NCI-H2196 (cell line): ENCODE measurements around the gene LRRC74B.

ENCODE experiments used
- DNase-seq: peaks from one replicate; lab custom pipeline; 2025; ENCODE audit not compliant: unreplicated experiment; lab: John Stamatoyannopoulos, UW

LRRC74B gene

DNA sequence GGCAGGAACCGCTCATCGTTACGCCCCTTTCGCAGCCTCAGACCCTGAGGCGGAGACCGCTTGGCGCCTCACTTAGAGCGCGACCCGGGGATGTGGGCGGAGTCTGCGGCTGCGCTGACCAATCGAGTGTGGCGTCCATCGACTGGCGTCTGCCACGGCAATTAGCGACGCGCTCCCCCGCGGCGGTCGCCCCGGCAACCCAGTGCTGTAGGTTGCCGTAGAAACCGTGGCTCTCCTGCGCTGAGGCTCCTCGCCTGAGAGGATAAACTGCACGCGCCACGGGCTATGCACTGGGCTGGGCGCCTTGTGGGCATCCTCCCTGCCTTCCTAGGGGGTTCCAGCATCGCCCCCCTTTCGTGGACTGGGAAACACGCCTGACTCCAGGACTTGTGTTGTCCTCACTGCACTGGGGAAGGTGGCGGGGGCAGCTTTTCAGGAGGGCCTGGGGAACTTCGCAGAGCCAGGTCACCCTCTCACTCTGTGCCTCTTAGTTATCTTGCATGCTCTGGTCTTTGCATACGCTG, 31.5 kb upstream of the LRRC74B start:
- DNase-seq, result peak; percentile 88

DNA sequence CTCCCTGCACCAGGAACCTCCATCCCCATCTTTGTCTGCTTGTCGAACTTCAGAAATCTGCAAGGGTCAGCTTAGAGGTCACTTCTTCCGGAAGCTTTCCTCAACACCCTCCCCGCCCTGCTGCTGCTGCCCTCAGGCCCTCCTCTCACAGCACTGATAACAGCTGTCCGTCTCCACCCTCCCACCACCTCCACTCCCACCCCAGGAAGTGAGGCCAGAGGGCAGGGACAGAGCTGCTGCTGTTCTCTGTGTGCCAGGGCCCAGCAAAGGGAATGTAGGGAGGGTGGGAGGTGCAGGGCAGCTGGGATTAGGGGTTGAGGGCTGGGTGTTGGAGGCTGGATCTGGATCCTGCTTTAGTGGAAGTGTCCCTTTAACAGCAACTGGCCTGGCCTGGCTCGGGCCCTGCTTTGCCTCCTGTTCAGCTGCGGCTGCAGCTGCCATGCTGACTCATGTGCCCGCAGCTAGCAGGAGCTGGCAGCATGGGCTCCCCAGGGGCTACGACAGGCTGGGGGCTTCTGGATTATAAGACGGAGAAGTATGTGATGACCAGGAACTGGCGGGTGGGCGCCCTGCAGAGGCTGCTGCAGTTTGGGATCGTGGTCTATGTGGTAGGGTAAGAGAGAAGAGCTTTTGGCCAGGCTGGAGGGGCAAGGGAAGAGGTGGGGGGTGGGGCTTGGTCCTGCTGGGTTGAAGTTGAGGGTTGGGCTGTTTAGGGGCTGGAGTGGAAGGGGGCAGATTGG, 30.9 kb upstream of the LRRC74B start, which contains the start of gene P2RX6:
Gene P2RX6 (plus strand): TSS at position 440 of the 740 bp plus-strand sequence. CDS start 10 bp downstream, at position 450.
- DNase-seq, result peak; percentile 29

DNA sequence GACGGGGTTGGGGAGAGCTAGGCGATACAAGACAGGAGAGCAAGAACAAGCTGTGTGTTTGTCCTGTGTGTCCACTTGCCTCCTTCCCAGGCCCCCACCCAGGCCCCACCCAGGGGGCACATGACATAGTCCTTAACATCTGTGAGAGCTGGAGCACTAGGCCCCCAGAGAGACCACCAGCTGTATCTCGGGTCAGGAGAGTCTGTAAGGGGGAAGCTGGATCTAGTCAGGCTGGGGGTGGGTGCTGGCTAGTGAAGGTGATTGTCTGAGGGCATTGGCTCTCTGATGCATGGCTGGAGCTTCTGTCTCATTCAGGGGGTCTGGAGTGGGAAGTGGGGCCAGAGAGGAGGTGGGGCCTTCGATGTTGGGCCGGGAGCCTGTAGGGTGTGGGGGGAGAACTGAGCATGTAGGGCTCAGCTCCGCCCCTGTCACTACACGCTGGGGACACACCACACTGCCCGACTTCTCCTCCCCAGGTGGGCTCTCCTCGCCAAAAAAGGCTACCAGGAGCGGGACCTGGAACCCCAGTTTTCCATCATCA, 30.2 kb upstream of the LRRC74B start:
- DNase-seq, result no peak

DNA sequence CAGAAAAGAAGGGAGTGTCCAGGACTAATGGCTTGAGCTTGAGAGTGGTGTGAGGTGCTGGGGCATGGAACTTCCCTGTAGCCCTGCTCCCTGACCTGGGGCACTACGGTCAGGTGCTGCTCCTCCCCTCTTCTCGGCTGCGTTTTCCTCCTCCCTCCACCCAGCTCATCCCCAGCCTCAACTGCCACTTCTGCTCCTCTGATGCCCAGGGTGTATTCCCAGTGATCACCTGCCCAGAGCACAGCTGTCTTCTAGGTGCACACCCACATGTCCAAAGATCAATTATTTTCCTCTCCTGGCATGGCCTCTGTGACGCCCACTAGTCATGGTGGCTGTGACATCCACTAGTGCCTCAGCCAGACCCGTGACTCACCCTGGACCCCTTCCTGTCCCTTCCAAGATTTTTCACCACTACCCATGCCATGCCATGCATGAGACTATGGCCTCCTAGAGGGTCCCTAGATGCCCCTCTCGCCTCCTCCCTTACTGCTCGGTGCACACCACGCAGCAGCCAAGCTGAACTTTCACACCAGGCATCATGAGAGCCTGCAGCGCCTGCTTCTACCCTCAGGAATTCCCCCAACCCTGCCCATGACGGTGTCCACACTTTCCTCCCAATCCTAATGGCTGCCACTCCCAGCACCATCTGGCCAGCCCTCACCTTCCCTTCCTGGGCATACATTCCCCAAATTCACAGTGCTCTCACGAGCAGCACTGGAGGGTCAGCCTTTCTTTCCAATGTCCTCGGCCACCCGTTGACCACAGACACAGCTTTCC, 28.9 kb upstream of the LRRC74B start:
- DNase-seq, result no peak

DNA sequence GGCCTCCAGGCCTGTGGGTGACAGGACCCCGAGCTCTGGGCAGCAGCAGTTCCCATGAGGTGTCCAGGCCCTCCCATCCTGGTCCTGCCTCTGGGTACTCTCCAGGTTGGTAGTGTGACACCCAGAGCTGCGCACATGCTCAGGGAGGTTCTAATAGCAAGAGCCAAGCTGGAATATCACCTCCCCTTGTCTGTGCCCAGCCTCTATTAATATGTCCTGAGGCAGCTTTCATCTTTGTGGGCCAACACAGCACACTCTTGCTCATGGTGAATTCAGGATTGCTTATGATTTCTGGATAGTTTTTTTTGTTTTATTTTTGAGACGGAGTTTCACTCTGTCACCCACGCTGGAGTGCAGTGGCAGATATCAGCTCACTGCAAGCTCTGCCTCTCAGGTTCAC, 27.4 kb upstream of the LRRC74B start:
- no peak for DNase-seq

DNA sequence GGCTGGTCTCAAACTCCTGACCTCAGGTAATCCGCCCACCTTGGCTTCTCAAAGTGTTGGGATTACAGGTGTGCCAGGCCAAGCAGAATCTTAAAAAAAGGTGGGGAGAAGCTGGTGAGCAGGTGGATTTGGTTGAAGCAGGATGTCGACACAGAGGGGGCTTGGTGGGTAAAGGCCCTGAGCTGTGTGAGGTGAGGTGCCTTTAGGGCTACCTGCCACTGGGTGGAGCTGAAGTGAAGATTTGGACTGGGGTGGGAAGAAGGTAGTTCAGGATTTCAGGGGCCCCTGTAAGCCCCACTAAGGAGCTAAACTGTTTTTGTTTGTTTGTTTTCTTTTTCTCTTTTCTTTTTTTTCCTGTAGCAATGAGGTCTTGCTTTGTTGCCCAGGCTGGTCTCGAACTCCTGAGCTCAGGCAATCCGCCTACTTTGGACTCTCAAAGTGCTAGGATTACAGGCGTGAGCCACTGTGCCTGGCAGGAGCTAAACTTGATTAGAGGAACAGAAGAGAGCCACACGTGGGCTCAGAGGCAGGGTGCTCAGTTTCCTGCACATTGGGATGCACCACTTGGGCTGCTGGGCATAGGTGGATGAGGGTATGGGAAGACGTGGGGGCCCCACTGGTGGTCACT, 24.8 kb upstream of the LRRC74B start:
- DNase-seq, result peak; percentile 1

DNA sequence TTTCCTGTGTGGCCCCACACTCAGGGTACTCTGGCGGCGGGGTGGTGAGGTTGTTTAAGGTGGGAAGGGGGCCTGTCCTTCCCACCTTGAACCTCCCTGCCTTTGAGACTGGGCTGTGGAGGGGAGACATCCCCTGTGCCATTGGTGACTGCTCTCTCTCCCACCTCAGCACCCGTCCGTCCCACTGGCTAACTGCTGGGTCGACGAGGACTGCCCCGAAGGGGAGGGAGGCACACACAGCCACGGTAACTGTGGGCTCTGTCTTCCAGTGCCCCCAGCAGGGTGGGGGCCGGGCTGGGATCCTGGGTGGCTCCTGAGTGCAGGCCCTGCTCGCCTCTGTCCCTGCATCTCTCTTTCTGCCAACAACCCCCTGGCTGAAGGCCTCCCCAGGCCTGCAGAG, 23.2 kb upstream of the LRRC74B start:
- no peak for DNase-seq

DNA sequence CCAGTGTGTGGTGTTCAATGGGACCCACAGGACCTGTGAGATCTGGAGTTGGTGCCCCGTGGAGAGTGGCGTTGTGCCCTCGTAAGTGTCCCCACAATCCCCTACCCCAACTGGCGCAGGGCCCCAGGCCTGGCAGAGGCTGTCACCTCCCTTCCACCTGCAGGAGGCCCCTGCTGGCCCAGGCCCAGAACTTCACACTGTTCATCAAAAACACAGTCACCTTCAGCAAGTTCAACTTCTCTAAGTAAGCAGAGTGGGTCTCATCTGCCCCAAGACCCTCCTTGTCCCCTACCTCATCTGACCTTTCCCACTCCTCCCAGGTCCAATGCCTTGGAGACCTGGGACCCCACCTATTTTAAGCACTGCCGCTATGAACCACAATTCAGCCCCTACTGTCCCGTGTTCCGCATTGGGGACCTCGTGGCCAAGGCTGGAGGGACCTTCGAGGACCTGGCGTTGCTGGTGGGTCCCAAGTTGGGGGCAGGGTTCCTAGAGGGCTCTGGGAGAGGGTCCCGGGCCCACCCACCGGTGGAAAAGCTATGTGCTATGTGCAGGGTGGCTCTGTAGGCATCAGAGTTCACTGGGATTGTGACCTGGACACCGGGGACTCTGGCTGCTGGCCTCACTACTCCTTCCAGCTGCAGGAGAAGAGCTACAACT, 22.7 kb upstream of the LRRC74B start:
- no peak for DNase-seq

DNA sequence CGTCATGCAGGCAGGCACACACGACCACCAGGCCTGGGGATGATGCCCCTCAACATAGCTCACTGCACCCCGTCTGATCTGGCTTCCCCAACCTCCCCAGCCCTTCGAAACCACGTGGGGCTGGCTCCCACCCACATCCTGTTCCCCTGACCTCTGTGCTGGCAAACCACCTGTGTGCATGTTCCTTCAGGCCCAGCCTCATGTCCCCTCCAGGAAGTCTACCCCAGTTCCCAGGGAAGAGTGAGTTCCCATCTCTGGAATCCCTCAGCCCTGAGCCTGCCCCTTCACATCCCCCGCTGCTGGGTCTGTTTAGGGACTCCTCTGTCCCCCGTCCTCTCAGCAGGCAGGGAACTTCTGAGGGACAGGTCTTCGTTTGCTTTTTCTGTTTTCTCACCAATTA, 20.5 kb upstream of the LRRC74B start:
- no peak for DNase-seq

DNA sequence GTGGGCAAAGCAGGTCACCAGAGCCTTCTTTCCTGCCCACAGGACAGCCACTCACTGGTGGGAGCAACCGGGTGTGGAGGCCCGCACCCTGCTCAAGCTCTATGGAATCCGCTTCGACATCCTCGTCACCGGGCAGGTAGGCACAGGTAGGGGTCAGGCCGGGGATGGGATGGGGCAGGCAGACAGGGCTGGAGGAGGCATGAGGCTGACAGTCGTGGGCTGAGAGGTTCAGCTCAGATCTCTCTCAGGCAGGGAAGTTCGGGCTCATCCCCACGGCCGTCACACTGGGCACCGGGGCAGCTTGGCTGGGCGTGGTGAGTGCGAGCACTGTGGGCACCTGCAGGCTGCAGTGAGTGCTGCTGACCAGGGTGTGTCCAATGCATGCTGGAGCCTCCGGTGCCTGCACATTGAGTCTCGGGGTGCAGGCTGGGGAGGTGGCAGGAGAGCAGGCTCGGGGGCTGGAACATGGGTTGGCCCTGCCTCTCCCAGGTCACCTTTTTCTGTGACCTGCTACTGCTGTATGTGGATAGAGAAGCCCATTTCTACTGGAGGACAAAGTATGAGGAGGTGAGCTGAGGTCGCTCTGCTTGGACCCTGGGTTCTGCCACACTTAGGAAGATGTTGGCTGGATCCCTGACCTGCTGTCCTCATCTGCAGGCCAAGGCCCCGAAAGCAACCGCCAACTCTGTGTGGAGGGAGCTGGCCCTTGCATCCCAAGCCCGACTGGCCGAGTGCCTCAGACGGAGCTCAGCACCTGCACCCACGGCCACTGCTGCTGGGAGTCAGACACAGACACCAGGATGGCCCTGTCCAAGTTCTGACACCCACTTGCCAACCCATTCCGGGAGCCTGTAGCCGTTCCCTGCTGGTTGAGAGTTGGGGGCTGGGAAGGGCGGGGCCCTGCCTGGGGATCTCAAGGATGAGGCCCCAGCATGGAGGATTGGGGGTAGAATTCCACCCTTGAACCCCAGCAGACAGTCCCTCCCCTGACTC, 19.7 kb upstream of the LRRC74B start:
- DNase-seq, result no peak

DNA sequence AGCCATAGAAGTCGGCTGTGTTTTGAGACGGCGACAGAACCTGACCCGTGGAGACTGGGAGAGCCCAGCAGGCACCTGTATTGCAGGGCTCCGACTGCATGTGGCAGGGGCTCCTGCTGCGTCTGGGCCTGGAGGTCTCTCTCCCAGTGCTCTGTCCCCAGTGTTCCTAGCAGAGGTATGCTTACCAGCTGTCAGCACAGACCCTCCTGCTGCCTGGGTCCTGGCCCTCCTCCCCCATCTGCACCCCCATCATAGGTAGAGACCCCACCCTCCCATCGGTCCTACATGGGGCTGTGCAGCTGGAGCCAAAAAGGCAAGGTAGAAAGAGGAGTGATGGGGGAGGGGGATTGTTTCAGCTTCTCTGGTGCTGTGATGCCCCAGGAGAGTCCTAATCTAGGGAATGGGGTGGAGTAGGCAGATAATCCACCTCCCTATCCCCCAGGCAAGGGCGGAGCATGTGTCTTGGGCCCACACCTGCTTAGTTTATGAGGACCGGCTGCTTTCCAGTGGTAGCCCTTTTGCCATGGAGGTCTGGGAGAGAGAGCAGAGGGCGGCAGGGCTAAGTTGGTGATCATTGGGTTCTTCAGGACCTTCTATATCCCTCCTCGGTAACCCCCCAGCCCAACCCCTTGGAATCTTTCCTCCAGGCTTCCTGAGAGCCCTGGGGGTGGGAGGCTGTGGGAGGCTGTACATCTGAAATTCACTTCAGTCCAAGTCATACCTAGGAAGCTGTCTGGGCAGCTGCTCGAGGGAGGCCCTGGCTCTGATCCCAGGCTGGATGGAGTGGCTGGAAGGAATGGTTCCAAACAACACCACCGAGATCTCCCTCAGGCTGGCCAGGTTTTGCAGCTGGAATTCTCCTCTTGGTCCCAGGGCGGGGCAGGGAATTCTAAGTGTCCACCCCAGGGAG, 18.7 kb upstream of the LRRC74B start:
- DNase-seq, result peak; percentile 43

DNA sequence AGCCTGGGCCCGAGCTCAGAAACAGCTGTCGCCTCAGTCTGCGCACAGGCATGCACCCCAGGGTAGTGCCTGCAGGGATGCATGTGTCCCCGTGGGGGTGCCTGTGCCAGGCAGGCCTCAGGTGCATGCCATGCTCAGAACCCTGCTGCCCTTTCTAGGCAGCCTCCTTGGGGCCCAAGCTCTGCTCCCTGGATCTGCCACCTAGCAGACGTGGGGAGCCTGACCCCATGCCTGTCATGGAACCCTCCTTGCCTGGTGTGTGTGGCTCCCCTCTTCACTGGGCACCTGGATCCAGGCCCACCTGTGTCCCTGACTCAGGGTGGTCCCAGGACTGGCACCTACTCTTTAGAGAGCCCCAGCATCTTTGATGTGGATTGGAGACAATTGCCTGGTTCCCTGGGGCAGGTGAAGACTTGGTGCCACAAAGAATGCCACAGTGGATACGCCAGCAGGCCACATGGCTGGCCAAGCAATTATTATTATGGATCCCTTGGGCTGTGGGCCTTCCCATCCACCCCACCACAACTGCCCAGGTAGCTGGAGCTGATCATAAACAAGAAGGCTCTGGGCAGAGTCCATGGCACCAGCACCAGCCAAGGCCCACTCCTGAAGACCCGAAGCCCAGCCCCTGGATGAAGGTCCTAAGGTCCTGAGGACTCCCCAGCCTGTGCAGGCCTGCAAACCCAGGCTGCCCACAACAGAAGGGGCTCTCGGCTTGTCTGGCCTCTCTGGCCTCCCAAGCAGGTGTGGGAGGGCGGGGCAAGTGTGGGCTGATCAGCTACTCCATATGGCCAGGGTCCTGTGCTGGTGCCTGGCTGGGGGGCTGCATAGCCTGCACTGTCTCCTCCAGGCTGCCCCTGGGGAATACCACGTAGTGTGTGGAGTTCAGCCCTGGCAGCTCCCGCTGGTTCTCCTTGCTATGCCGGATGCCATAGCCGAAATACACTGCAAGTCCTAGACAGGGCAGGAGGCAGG, 17.2 kb upstream of the LRRC74B start:
- DNase-seq, result no peak

DNA sequence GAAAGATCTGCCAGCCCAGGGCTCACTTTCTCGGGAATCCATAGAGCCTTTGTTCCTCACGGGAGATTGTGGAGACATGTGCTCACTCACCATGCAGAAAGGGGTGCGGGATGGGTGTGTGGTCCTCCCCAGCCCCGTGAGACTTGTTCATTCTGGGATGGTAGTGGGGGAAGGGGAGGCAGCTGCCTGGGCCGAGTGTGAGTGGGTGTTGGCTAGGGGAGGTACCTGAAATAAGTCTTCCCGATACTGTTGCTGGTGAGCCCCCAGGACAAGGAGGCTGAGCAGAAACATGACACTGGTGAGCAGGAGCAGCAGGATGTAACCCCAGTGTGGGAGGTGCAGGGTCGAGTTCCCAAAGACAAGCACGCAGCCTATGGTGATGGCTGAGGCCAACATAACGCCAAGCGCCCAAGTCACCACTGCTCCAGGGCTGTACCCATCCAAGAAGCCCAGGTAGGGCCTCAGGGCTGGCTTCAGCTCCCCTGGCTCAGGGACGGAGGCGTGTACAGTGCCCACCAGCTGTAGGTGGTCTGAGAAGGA, 16.2 kb upstream of the LRRC74B start:
- DNase-seq, result no peak

DNA sequence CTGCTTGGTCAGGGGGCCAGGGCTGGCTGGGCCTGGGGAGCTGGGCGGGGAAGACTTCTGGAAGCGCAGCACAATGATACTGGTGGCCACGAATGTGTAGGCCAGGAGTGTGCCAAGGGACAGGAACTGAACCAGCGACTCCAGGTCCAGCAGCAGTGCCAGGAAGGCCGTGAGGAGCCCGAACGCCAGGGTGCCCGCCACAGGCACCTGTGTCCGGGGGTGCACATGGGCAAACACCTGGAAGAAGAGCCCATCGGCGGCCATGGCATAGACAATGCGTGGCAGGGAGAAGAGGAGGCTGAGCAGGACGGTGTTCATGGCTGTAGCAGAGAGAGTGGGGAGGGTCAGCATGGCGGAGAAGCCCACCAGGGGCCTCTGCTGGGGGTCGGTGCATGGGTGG, 15.7 kb upstream of the LRRC74B start:
- DNase-seq, result no peak

DNA sequence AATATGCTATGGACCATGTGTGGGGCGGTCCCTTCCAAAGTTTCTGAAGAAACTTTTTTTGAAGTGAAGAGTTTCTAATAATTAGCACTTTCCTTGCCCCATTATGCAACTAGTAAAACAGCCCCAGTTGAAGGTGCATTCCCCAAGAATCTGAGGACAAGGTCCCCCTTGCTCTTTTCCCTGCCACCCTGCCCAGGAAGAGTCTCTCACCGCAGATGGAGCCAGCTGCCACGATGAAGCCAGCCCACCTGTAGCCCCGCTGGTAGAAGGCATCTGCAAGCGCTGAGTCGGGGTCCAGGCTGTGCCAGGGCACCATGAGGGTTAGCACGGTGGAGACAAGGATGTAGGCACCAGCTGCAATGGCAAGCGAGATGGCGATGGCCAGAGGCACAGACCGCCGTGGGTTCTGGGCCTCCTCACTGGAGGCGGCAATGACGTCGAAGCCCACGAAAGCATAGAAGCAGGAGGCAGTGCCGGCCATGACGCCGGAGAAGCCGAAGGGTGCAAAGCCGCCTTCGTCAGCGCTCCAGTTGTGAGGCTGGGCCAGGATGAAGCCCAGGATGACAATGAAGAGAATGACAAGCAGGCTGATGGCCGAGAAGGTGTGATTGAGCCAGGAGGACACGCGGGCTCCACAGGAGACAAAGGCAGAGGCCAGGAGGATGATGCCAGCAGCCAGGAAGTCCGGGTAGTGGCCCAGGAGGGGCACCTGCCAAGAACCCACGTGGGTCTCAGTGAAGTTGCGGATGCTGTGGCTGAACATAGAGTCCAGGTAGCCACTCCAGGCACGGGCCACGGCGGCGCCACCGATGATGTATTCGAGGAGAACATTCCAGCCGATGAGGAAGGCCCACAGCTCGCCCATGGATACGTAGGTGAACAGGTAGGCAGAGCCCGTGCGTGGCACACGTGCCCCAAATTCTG, 14.9 kb upstream of the LRRC74B start:
- DNase-seq, result no peak

DNA sequence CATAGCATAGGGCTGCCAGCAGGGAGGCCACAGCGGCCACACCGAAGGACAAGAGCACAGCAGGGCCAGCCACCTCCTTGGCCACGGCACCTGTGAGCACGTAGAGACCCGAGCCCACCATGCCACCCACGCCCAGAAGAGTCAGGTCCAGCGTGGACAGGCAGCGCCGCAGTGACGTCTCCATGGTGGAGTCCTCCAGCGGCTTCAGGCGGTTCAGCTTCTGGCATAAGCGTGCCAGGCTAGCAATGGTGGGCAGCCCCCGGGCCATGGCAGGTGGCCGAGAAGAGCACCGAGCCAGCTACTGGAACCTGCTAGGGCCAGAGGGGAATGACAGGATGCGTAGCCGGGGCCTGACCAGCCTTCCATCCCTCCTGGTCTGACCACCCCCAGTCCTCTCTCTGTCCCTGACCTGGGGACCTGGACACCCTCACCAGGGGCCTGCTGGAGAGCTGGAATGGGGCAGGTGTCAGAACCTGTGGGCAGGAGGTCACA, 14.2 kb upstream of the LRRC74B start:
- no peak for DNase-seq
